Astrocyte of the cerebellum (primary cell): ENCODE results near the gene RUNX2.

ENCODE experiments used
- DNase-seq: peaks from one replicate; pipeline ENCODE4 v3.0.0-alpha.2; 2011; ENCODE audit warnings: low read depth
- H3K4me3 ChIP-seq: 2 replicates; pipeline ENCODE4 v1.5.1; 2011; ENCODE audit warnings: mild to moderate bottlenecking, low read depth, low read length, moderate library complexity
- in situ Hi-C: cut with HindIII; loops from 2 replicates; pipeline ENCODE4 v1.10.0; 2017; ENCODE audit warnings: low sequenced_read_pairs
- TF ChIP-seq, protein P1 (sequence below): IDR thresholded peaks from 2 replicates; pipeline ENCODE4 v1.5.1; 2012; ENCODE audit warnings: low read length, low read depth, moderate library complexity, mild to moderate bottlenecking; ENCODE audit errors: missing control alignments

RUNX2 gene

DNA sequence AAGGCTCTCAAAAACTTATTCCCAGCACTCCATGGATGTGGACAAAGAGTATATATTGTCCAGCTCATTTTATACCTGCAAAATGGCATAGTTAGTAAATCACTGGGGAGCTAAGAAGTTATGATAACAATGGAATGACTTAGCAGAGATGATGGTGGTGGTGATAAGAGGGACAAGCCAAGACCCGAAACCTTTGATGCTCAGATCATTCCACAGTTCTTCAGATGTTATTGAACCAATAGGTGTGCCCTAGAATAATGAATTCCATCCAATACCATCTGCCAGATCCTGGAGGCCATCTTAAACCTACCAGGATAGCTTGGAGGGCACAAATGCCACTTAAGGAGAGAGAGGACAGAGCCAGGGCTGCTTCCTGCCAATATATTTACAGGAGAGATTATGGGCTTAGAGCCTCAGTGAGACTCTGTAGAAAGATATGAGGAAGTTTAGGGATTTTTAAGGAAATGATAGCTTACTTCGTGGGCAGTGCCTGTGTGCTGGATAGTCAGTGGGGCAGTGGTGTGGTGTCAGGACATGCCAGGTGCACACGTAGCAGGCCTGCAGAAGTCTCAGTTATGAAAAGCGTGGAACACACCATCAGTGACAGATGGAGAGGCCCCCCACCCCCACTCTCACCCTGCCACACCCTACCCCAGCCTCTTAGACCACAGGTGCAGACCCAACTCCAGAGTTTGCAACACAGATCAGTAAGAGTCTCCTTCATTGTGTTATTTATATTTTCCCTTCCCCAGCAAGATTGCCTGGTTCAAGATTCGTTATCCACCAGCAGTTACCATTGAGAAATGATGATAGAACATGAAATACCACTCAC lies 259.3 kb downstream of the RUNX2 start:
- in situ Hi-C loops = no loop called here
- TF ChIP-seq, protein P1, sequence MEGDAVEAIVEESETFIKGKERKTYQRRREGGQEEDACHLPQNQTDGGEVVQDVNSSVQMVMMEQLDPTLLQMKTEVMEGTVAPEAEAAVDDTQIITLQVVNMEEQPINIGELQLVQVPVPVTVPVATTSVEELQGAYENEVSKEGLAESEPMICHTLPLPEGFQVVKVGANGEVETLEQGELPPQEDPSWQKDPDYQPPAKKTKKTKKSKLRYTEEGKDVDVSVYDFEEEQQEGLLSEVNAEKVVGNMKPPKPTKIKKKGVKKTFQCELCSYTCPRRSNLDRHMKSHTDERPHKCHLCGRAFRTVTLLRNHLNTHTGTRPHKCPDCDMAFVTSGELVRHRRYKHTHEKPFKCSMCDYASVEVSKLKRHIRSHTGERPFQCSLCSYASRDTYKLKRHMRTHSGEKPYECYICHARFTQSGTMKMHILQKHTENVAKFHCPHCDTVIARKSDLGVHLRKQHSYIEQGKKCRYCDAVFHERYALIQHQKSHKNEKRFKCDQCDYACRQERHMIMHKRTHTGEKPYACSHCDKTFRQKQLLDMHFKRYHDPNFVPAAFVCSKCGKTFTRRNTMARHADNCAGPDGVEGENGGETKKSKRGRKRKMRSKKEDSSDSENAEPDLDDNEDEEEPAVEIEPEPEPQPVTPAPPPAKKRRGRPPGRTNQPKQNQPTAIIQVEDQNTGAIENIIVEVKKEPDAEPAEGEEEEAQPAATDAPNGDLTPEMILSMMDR = no peak
- no peak for DNase-seq
- no peak overlapping the region for H3K4me3 ChIP-seq

DNA sequence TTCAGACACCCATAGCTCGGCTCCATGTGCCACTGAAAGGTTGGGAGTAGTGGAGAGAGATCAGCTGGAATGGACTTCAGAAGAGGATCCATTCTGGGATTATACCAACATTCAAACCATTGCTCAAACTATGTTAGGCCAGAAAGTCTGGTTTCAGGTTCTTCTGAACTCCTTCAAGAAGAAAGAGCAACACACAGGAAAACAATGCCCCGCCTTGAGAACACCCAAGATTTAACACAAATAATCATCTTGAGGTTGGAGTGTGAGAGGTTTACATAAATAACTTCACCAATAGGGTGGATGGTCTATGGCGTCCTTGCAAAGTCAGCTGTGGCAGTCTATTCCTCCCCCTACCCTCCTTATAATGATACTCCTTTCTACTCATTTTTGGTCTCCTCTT lies 261.2 kb downstream of the RUNX2 start:
- in situ Hi-C loops = no loop called here
- TF ChIP-seq, protein P1 = no peak

DNA sequence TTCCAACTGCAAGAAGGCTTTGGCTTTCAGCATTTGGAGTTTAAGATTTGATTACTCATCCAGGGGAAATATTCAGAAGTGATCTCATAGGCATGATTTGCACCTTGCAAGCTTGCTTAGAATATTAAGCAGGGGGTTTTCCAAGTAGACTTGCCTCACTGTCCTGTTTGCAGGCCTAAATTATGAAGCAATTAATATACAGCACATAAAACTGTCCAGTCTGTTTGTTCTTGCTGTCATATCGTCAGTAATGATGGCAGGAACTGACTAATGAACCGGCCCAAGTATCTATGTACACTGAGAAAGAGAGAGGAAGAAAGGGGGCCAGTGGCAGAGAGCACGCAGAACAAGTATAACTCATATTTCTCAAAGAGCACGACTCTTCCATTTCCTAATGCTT lies 262.1 kb downstream of the RUNX2 start:
- in situ Hi-C loops = no loop called here
- no peak overlapping the region for H3K4me3 ChIP-seq
- peak; percentile 43 for DNase-seq
- TF ChIP-seq, protein P1 = no peak

More for the DNA sequence above, 261.2 kb downstream of the RUNX2 start:
- no peak for DNase-seq
- no peak overlapping the region for H3K4me3 ChIP-seq

DNA sequence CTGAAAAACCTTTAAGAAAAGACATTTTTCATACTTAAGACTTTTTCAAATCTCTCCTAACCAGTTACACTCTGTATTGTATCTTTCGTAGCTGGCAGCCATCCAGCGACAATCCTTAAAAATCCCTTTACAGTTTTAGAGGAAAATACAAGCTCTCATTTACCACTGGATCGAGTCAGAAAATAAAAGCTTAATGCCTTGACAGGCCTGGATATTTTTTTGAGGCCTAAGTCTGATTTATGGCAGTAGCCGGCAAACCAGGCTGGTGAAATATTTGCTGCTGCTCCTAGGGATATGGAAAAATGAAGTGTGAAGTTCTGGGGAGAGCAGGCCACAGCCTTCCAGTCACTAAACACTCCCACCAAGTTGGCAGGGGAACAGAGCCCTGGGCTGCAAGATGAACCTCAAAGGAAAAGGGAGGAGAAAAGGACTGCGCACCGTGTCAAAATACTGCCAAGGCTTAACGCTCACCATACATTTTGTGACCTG lies 262.6 kb downstream of the RUNX2 start:
- in situ Hi-C loops = no loop called here
- DNase-seq = peak; percentile 70
- TF ChIP-seq, protein P1 = no peak
- H3K4me3 ChIP-seq = no peak overlapping the region

DNA sequence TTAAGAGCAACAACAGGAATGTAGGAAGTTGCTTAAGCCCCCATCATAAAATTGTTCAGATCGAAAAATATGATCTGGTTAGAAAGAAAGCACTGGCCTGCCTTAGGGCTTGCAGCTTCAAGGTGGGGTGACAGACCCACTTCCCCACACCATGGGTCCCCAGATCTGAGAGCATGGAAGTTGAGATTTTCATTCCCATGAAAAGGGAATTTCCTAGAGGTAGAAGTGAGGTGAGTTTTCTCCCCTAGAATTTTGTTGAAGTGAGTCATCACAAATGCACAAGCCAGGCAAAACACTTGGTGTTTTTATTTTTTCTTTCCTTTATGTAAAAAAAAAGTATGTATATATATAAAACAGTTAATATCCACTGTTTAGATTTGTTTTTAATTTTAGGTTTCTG lies 263.2 kb downstream of the RUNX2 start:
- no peak overlapping the region for H3K4me3 ChIP-seq
- DNase-seq = no peak
- TF ChIP-seq, protein P1 = no peak
- in situ Hi-C loops = no loop called here

DNA sequence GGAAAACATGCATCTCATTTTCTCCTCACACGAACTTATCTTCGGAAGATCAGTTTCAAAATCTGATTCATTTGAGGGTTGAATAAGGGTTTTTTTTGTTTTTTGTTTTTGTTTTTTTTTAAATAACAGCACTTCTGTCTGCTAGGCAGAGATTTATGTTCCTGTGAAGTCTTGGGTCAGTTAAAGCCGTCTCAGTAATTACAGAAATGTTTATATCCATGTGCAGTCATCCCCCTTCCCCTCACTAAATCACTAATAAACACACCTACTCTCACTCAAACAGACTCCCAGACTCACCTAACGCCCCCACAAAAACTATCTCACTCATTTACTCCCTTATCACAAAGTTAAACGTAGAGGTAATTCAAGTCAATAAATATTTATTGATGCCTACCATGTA lies 263.8 kb downstream of the RUNX2 start:
- no peak overlapping the region for H3K4me3 ChIP-seq
- TF ChIP-seq, protein P1 = no peak
- in situ Hi-C loops = no loop called here
- no peak for DNase-seq
